GM23248 (cell line): ENCODE measurements around the gene APOD.

Source experiments
- EZH2 ChIP-seq: fragments of 200-600 bp; sonication (generic); IDR thresholded peaks from 2 replicates; pipeline ENCODE4 v1.6.1; 2018; ENCODE audit warnings: antibody characterized with exemption, mild to moderate bottlenecking; ENCODE audit not compliant: insufficient read depth, poor library complexity, severe bottlenecking
- EZH2phosphoT487 ChIP-seq: fragments of 200-600 bp; sonication (generic); IDR thresholded peaks from 2 replicates; pipeline ENCODE4 v1.6.1; 2018; ENCODE audit warnings: antibody characterized with exemption, moderate library complexity, mild to moderate bottlenecking, low read depth; ENCODE audit not compliant: insufficient read depth

- no peak for TF ChIP-seq EZH2
- TF ChIP-seq EZH2phosphoT487, result no peak
Measured at GRCh38 chr3:195597848-195598247, 14.1 kb upstream of the APOD start.
